Fibroblast of upper back skin (primary cell): Measurements from ENCODE around the gene GPR158.
A peak's percentile ranks its signal among the peaks of the same experiment; 100 is the strongest.
"Not testable (repeated sequence)": the region's sequence is repeated elsewhere in the genome, so short reads cannot be mapped to it uniquely, and the experiment has no call there.

Source experiments
- DNase-seq: peaks from one replicate; pipeline ENCODE4 v3.0.0-alpha.2; 2013

The GPR158 gene

GRCh38 chr10:25174461-25175230 lies at the start of gene GPR158:
GPR158 (plus strand) TSS chr10:25175001; CDS start chr10:25175421, 420 bp downstream.
- peak; percentile 89 for DNase-seq

GRCh38 chr10:25125201-25125611 lies 49.6 kb upstream of the GPR158 start:
- no peak for DNase-seq

- DNase-seq = no peak
Measured at GRCh38 chr10:25129592-25129991, 45.2 kb upstream of the GPR158 start.

- peak; percentile 13 for DNase-seq
Measured at GRCh38 chr10:25130906-25131305, 43.9 kb upstream of the GPR158 start.

- no peak for DNase-seq
Measured at GRCh38 chr10:25142116-25142864, 32.5 kb upstream of the GPR158 start.

- DNase-seq = no peak
Measured at GRCh38 chr10:25157650-25158049, 17.2 kb upstream of the GPR158 start.

GRCh38 chr10:25159591-25159990 lies 15.2 kb upstream of the GPR158 start:
- no peak for DNase-seq

- DNase-seq = no peak
Measured at GRCh38 chr10:25162391-25162790, 12.4 kb upstream of the GPR158 start.

GRCh38 chr10:25163464-25163863 lies 11.3 kb upstream of the GPR158 start:
- not testable (repeated sequence) for DNase-seq

- no peak for DNase-seq
Measured at GRCh38 chr10:25169740-25170139, 5.1 kb upstream of the GPR158 start.

GRCh38 chr10:25170627-25171026 lies 4.2 kb upstream of the GPR158 start:
- no peak for DNase-seq

GRCh38 chr10:25175527-25176420 lies 973 bp downstream of the GPR158 start:
- no peak for DNase-seq

GRCh38 chr10:25176421-25176968 lies 1.7 kb downstream of the GPR158 start:
- DNase-seq = no peak

- no peak for DNase-seq
Measured at GRCh38 chr10:25177093-25177753, 2.4 kb downstream of the GPR158 start.

GRCh38 chr10:25177754-25178135 lies 2.9 kb downstream of the GPR158 start:
- no peak for DNase-seq

GRCh38 chr10:25178411-25178810 lies 3.6 kb downstream of the GPR158 start:
- no peak for DNase-seq

GRCh38 chr10:25180801-25181200 lies 6.0 kb downstream of the GPR158 start:
- no peak for DNase-seq

GRCh38 chr10:25182636-25183035 lies 7.8 kb downstream of the GPR158 start:
- DNase-seq = no peak

- DNase-seq = no peak
Measured at GRCh38 chr10:25191162-25191895, 16.5 kb downstream of the GPR158 start.

GRCh38 chr10:25198151-25198550 lies 23.4 kb downstream of the GPR158 start:
- DNase-seq = no peak

GRCh38 chr10:25206693-25207414 lies 32.1 kb downstream of the GPR158 start:
- no peak for DNase-seq
